DMS153 treated with DMSO at 0.1 percent for 48 hours (cell line): ENCODE data around the gene HINT3.
"Not testable (repeated sequence)": the region's sequence is repeated elsewhere in the genome, so short reads cannot be mapped to it uniquely, and the experiment has no call there.

ENCODE experiments used
- DNase-seq: peaks from one replicate; lab custom pipeline; 2025; ENCODE audit not compliant: unreplicated experiment; lab: John Stamatoyannopoulos, UW

Gene HINT3

GRCh38 chr6:125995972-125996580, 39.5 kb downstream of the HINT3 start:
- peak; percentile 71 for DNase-seq

GRCh38 chr6:126002755-126003679, 46.4 kb downstream of the HINT3 start:
- no peak for DNase-seq

GRCh38 chr6:126007800-126008199, 51.2 kb downstream of the HINT3 start:
- DNase-seq = no peak

- DNase-seq = no peak
Measured at GRCh38 chr6:126010040-126010439, 53.5 kb downstream of the HINT3 start.

GRCh38 chr6:126015863-126016262, 59.3 kb downstream of the HINT3 start:
- DNase-seq = no peak

GRCh38 chr6:126016591-126016990, 60.0 kb downstream of the HINT3 start:
- no peak for DNase-seq

GRCh38 chr6:126017668-126018067, 61.1 kb downstream of the HINT3 start:
- DNase-seq = no peak

- no peak for DNase-seq
Measured at GRCh38 chr6:126020305-126021050, 63.9 kb downstream of the HINT3 start.

GRCh38 chr6:126023474-126023873, 66.9 kb downstream of the HINT3 start:
- DNase-seq = not testable (repeated sequence)

- DNase-seq = no peak
Measured at GRCh38 chr6:126026001-126026400, 69.4 kb downstream of the HINT3 start.

GRCh38 chr6:126027601-126028000, 71.0 kb downstream of the HINT3 start:
- no peak for DNase-seq
